ENCODE measurements around the gene ZNF358.

- TF ChIP-seq CTCF (conservative IDR thresholded peaks at IDR 0.05 in 1 of 2, IDR thresholded peaks at IDR 0.05 in 1 of 2; ENCODE audit: extremely low read depth in 1 of 2, insufficient read depth in 1 of 2, low read depth in 1 of 2, low read length in 2 of 2) (no peak), EZH2 (IDR thresholded peaks at IDR 0.05; ENCODE audit: borderline replicate concordance, low read length) (no peak)
Measured at GRCh38 chr19:7535047-7535997, 19.4 kb downstream of the ZNF358 start, which contains the start of gene PNPLA6.
